GM20000 (cell line): ENCODE data around the gene PIM3.
A peak's percentile ranks its signal among the peaks of the same experiment; 100 is the strongest.

Experiments used
- DNase-seq: peaks from one replicate; pipeline ENCODE4 v3.0.0; 2012; ENCODE audit warnings: low spot score
- CTCF ChIP-seq: IDR thresholded peaks from 2 replicates; pipeline ENCODE4 v1.5.1; 2012; ENCODE audit warnings: mild to moderate bottlenecking, control low read depth; ENCODE audit errors: extremely low read depth, missing control alignments

Gene PIM3

GRCh38 chr22:49929211-49929979 is 31.2 kb upstream of the PIM3 start:
- TF ChIP-seq CTCF = peak; percentile 87
- peak; percentile 92 for DNase-seq

- TF ChIP-seq CTCF = no peak
- DNase-seq = no peak
These were observed 30.5 kb upstream of the PIM3 start for GRCh38 chr22:49929994-49930575.

DNA sequence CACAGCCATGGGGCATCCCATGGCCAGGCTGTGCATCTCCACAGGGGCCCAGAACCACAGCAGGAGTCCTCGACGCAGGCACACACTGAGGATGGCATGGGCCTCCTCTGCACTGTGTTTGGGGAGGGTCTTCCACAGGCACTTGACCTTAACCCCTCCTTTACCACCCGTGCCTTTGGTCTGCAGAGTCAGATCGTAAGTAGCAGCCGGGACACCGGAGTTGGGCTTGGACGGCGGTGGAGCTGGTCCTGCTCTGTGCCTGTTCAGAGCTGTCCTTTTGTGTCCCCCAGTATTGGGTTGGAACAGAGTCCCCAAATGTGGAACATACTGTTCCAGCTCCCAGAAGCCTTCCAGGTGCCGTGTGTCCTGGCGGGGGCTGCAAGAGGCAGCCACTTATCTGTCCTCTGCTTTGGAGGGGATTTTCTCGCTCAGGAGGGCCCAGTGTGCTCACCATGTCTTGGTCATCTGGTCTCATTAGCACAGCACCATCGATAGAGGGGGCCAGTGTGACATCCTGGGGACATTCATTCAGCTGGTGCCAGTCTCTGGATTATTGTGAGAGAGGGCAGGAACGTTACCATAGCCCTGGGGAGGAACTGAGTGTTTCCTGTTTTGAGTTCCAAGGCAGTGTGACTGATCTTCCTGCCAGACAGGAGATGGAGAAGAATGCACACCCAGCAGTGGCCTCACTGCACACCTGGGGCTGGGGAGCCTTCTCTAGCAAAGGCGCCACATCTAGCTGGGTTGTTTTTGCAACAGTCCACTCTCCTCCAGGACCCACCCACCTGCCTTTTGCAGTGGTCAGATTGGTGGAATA is 29.8 kb upstream of the PIM3 start:
- peak; percentile 78 for DNase-seq
- peak; percentile 66 for TF ChIP-seq CTCF

DNA sequence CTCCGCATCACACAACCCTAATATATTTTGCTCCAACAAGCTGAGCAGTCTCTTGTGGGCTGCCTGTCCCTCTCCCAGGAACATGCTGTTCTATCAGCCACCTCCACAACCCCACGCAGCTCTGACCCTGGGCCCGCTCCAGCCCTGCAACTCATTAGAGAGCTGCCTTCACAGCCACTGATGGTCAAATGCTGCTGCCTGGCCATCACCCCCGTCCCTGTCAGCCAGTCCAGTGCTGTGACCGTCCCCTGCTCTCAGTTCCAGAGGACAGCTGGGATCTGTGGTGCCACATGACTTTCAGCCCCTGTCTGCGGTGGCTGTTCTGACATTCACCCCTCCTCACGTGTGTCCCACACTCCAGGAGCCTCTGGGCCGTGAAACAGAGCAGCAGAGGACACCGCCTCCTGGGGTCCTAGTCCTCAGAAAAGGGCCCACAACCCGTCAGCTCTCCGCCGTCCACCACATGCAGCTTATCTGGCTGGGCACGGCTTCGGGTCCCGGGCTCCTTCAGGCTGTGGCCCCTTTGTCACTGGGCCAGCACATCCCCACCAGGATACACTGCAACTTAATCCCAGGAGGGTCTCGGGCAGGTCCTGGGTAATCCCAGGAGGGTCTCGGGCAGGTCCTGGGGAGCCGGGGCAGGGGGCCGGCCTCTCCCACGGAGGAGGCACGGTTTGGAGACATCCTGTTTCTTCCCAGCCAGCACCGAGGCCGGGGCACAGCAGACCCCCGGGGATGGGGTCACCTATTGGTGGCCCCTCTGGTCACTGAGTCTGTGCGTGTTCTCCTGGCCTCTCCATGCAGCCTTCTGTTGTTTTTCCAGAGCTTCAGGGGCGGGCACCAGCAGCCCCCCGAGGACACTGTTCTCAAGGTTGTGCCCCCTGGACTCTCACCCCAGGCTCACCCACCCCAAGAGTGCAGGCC is 27.1 kb upstream of the PIM3 start:
- no peak for DNase-seq
- TF ChIP-seq CTCF = no peak

DNA sequence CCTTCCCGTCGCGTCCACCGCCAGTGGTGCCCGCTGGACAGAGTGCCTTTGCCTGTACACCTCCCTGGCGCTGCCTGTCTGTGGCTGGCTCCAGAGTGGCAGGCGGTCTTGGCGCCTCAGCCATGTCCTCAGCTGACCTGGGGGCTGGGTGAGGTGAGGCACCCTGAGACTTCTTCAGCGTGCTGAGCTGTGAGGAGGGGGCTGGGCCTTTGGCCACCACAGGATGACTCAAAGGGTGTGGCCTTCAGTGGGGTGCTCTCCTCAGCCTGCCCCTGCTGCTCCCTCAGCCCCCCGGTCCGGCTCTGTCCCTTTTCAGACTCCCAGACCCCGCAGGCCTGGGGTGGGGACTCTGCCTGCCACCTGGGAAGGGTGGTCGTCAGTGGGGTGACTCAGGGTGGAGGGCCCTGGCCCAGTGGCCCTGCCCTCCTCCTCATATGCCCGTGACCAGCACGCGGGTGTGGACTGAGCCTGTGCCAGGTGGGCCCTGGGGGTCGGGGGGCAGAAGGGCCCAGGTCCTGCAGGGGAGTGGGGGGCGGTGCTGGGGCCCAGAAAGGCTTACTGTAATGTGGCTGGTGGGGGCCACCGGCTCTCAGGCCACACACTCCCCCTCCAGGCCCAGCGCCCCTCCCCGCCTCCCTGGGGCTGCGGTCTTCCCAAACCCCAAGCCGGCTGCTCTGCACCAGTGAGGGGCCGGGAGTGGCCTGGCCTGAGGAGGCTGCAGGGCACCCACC is 26.2 kb upstream of the PIM3 start:
- no peak for TF ChIP-seq CTCF
- DNase-seq = no peak

DNA sequence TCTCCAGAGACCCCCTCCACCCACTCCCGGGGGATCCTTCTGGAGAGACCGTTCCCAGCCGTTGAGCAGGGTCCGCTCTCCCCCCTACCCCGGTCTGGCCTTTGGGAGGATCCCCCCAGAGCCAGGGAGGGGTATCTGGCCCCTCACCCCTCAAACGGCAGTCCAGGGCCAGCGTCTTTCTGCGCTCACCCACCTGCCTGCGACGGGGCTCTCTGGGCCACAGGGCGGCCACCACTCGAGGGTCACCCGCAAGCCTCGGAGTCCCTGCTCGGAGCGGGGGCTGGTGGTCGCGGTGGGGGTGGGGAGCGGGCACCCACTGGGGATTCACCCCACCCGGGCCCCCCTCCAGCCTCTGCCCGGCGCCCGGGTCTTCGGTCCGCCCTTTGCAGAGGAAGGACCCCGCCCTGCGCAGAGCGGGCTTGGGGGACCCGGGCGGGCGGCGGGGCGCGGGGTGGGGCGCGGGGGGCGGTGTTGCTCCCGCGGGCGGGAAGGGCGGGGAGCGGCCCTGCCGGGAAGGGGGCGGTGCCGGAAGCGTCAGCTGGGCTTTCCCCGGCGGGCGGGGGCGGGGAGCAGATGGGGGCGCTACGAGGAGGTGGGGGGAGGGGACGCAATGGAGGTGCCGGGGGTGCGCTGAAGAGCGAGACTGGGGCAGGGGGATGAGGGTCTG is 25.5 kb upstream of the PIM3 start:
- no peak for TF ChIP-seq CTCF
- peak; percentile 90 for DNase-seq
